NK-92 treated with Interleukin-12 subunit alpha and Interleukin-12 subunit beta, amount 100 ng/mL, for 24 hours (cell line): ENCODE measurements around the gene HDAC10.
"Not testable (repeated sequence)": the region's sequence is repeated elsewhere in the genome, so short reads cannot be mapped to it uniquely, and the experiment has no call there.

ENCODE experiments used
- DNase-seq: peaks from one replicate; lab custom pipeline; 2025; lab: John Stamatoyannopoulos, UW

Gene HDAC10

DNA sequence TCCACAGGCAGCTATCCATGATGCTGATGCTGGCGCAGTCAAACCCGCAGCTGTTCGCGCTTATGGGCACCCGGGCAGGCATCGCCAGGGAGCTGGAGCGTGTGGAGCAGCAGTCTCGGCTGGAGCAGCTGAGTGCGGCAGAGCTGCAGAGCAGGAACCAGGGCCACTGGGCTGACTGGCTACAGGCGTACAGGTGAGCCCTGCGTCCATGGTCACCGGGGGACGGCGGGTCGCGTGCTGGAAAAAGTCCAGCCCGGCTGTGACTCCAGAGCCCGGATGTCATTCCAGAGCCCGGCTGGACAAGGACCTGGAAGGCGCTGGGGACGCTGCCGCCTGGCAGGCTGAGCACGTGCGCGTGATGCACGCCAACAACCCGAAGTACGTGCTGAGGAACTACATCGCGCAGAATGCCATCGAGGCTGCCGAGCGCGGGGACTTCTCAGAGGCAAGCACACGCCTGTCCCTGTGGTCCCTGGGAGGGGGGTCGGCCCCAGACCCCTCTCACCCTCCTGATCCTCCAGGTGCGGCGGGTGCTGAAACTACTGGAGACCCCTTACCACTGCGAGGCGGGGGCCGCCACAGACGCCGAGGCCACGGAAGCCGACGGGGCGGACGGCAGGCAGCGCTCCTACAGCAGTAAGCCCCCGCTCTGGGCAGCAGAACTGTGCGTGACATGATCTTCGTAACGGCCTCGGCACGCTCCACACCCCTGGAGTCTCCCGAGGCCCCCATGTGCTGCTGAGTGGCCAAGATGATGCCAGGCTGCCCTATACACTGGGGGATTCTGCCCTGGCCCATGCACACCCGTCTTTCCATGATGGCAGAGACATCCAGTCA lies 34.2 kb downstream of the HDAC10 start:
- DNase-seq = no peak

- no peak for DNase-seq
Measured at GRCh38 chr22:50216055-50216683, 34.9 kb downstream of the HDAC10 start.

DNA sequence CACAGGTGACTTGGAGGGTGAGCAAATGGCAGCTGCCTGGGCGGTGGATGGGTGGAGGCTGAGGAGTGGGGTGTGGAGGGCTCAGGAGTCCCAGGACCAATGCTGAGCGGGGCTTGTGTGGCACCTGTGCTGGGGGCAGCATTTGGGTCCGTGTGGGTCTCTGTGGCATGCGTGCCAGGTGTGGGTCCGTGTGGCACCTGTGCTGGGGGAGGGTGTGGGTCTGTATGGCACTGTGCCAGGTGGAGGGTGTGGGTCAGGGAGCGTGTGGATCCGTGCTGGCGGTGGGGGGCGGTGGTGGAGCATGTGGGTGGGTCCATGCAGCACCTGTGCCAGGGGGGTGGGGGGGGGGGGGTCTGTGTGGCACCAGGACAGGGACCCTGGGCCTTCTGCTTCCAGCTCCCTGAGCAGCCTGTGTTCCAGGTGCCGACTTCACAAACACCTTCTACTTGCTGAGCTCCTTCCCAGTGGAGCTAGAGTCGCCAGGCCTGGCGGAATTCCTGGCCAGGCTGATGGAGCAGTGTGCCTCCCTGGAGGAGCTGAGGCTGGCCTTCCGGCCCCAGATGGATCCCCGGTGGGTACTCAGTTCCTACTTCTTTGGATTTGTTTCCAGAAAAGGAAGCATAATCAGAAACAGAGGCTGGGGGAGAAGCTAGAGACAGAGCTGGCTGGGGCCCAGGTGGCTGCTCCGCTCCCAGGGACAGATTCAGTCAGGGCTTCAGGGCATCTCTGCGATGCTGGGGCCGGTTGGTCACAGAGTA lies 35.6 kb downstream of the HDAC10 start:
- no peak for DNase-seq

GRCh38 chr22:50213263-50213662 lies 37.8 kb downstream of the HDAC10 start:
- no peak for DNase-seq

DNA sequence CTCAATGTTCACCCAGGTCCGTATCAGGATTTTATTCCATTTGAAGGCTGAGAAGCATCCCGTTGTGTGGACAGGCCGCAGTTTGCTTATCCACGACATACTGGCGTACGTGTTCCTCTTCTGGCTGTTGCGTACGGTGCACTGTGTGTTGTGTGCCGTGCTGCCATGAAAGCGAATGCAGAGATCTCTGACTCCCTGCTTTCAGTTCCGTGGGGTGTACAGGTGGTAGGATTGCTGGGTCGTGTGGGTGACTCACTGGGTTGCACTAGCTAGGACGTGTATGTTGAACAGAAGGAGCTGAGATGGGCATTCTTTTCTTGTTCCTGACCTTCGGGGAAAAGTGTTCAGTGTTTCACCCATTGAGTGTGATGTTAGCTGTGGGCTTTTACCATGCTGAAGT lies 39.9 kb downstream of the HDAC10 start:
- DNase-seq = no peak

- DNase-seq = no peak
Measured at GRCh38 chr22:50210378-50211139, 40.5 kb downstream of the HDAC10 start.

- DNase-seq = no peak
Measured at GRCh38 chr22:50209893-50210292, 41.2 kb downstream of the HDAC10 start.

- DNase-seq = no peak
Measured at GRCh38 chr22:50208939-50209892, 41.8 kb downstream of the HDAC10 start.

- no peak for DNase-seq
Measured at GRCh38 chr22:50208430-50208938, 42.6 kb downstream of the HDAC10 start.

DNA sequence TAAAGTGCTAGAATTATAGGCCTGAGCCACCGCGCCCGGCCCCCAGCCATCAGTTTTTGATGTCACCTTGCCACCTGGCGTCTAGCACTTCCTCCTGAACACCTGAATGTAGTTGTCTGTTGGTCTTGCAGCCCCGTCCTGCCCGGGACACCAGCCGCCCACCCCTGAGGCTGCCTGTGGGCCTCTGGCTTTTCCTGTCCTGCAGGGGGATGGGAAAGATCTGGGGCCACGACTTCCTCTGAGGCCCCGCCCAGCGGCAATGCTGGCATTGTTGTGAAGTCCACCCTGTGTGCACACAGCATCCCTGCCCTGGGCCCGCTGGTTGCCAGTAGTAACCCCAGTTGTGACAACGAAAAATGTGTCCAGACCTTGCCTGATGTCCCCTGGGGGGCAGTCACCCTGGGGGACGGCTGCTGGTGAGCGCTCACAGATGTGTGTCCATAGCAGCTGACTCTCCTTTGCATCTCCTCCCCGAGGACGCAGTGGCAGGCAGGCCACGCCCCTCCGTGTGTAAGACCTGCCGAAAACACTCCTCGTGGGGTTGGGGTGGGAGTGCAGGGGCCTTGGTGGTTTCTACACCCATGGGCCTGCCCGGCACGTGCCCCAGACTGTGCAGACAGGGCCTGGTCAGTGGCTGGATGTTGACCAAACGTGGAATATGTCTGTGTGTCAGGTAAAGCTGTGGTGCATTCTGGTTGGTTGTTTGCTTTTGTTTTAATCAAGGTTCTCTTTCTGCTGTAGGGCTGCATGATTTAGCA lies 43.5 kb downstream of the HDAC10 start:
- no peak for DNase-seq

- no peak for DNase-seq
Measured at GRCh38 chr22:50206599-50206998, 44.5 kb downstream of the HDAC10 start.

DNA sequence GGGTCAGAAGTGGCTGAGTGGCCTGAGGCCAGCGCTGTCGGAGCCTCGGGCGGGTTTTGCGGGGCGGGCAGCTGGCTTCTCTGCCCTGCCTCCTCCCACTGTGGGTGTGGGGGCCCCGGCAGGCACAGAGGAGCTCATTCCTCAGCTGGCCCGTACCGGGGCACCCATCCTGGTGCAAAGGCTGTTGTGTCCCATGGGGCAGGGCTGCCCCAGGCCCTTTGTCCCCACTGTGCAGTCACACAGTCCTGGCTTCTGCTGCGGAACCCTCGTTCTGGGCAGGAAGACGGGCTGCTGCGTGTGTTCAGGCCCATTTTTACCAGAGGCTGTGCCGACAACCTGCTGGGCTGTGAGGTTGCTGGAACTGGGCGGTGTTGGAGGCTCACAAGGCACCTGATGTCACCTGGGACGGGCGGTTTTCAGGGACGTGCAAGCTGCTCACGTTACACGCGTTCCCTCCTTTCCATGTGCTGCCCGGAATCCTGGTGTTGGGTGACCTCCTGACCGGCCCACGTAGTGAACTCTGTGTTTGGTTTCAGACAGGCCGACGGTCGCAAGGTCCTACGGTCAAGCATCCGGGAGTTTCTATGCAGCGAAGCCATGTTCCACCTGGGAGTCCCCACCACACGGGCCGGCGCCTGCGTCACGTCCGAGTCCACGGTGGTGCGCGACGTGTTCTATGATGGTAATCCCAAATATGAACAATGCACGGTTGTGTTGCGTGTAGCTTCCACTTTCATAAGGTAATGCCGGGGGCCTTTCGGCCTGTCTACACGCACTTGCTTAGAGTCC lies 45.1 kb downstream of the HDAC10 start:
- DNase-seq = no peak

DNA sequence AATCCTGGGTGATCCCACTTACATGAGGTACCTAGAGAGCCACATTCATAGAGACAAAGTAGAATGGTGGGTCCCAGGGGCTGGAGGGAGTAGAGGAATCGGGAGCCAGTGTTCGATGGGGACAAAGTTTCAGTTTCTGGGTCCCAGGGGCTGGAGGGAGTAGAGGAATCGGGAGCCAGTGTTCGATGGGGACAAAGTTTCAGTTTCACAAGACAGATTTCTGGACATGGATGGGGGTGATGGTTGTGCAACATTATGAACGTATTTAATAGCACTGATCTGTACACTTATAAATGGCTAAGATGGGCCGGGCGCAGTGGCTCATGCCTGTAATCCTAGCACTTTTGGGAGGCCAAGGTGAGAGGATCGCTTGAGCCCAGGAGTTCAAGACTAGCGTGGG lies 46.1 kb downstream of the HDAC10 start:
- not testable (repeated sequence) for DNase-seq

DNA sequence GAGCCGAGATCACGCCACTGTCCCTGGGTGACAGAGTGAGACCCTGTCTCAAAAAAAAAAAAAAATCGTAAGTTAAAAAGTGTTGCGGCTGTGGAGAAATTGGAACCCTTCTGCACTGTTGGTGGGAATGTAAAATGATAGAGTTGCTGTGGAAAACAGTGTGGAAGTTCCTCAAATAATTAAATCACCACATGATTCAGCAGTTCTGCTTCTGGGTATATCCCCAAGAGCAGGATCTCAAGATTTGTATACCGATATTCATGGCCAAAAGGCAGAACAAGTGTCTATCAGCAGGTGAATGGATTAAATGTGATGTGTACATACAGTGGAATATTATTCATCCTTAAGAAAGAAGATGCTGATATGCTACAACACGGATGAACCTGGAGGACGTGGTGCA lies 46.5 kb downstream of the HDAC10 start:
- no peak for DNase-seq

DNA sequence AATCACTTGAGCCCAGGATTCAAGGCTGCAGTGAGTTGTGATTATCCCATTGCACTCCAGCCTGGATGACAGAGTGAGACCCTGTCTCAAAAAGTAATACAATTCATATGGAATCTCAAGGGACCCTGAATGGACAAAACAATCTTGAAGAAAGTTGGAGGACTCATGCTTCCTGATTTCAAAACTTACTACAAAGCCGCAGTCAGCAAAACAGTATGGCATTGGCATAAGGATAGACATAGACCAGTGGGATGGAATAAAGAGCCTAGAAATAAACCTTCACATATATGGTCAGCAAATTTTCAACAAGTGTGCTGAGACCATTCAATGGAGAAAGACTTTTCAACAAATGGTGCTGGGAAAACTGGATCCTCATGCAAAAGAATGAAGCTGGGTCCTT lies 47.8 kb downstream of the HDAC10 start:
- no peak for DNase-seq

GRCh38 chr22:50202130-50202666 lies 48.9 kb downstream of the HDAC10 start:
- no peak for DNase-seq

- no peak for DNase-seq
Measured at GRCh38 chr22:50201191-50202129, 49.6 kb downstream of the HDAC10 start.
